ENCODE measurements around the gene EDRF1.

EDRF1 gene

DNA sequence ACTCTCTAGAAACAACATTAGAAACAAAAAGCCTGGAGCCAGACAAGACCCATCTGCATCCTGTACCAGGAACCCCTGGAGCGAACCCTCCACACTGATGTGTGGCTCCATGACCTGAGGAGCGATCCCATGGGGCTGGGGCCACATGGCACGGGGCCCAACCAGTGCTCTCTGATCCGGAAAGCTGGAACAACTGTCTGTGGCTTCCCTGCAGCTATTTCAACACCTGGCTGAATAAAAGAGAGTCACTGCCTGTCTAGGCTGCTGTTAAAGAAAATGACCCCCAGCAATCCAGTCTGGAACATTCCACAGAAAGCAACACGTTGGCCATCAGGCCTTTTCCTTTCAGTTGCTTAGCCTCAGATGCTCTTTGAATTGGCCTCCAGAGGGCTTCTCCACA lies 82.6 kb downstream of the EDRF1 start (continued):
- TF ChIP-seq, protein P1, sequence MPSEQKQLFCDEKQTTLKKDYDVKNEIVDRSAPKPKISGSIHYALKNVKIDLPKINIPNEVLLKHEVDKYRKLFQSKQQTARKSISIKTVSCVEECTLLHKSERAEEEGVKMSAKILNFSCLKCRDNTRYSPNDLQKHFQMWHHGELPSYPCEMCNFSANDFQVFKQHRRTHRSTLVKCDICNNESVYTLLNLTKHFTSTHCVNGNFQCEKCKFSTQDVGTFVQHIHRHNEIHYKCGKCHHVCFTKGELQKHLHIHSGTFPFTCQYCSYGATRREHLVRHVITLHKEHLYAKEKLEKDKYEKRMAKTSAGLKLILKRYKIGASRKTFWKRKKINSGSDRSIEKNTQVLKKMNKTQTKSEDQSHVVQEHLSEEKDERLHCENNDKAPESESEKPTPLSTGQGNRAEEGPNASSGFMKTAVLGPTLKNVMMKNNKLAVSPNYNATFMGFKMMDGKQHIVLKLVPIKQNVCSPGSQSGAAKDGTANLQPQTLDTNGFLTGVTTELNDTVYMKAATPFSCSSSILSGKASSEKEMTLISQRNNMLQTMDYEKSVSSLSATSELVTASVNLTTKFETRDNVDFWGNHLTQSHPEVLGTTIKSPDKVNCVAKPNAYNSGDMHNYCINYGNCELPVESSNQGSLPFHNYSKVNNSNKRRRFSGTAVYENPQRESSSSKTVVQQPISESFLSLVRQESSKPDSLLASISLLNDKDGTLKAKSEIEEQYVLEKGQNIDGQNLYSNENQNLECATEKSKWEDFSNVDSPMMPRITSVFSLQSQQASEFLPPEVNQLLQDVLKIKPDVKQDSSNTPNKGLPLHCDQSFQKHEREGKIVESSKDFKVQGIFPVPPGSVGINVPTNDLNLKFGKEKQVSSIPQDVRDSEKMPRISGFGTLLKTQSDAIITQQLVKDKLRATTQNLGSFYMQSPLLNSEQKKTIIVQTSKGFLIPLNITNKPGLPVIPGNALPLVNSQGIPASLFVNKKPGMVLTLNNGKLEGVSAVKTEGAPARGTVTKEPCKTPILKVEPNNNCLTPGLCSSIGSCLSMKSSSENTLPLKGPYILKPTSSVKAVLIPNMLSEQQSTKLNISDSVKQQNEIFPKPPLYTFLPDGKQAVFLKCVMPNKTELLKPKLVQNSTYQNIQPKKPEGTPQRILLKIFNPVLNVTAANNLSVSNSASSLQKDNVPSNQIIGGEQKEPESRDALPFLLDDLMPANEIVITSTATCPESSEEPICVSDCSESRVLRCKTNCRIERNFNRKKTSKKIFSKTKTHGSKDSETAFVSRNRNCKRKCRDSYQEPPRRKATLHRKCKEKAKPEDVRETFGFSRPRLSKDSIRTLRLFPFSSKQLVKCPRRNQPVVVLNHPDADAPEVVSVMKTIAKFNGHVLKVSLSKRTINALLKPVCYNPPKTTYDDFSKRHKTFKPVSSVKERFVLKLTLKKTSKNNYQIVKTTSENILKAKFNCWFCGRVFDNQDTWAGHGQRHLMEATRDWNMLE (tag by site-specific recombination; conservative IDR thresholded peaks at IDR 0.05; ENCODE audit: low read depth) = no peak

DNA sequence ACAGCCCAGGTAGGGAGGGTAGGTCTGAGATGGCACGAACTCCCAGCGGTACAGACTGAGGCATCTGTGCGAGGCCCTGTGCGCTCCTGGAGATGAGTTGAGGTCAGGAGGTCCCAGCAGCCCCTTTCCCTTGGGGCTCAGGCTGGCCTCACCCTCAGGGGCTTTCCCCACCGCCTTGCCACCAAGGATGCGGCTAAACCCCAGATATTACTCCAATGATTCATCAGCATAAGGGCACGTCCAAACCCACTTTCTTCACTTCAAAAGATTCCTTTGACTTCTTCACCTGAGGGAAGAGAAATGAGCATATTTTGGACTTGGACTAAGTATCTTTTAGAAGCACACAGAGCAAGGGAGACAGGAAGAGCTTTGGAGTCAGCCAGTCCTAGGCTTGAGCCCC lies 83.2 kb downstream of the EDRF1 start:
- H3K9me3 ChIP-seq (ENCODE audit: control insufficient read depth, insufficient read depth, low read depth, low read length) = no peaks in the 10 kb centered on the region
- CTCF ChIA-PET = no interaction called here

More for the DNA sequence above, 83.2 kb downstream of the EDRF1 start:
- H3K4me1 ChIP-seq (ENCODE audit: control insufficient read depth, insufficient read depth, low read length) = no peaks in the 10 kb centered on the region
- H3K27ac ChIP-seq (ENCODE audit: extremely low read depth, low read depth, low read length) = no peak overlapping the region
- POLR2A ChIA-PET = no interaction called here
- H3K4me3 ChIP-seq (ENCODE audit: low read depth, low read length) = no peak overlapping the region
- H3K36me3 ChIP-seq (ENCODE audit: control insufficient read depth in 2 of 2, insufficient read depth in 1 of 2, low read length in 2 of 2) = peaks cover 4 to 84% of the 10 kb centered on the region in 2 experiments; a peak in 1 of 3 replicates
- TF ChIP-seq, protein P2, sequence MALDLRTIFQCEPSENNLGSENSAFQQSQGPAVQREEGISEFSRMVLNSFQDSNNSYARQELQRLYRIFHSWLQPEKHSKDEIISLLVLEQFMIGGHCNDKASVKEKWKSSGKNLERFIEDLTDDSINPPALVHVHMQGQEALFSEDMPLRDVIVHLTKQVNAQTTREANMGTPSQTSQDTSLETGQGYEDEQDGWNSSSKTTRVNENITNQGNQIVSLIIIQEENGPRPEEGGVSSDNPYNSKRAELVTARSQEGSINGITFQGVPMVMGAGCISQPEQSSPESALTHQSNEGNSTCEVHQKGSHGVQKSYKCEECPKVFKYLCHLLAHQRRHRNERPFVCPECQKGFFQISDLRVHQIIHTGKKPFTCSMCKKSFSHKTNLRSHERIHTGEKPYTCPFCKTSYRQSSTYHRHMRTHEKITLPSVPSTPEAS (tag by site-specific recombination; IDR thresholded peaks at IDR 0.05) = no peak
- TF ChIP-seq ZSCAN16 (tag by site-specific recombination; IDR thresholded peaks at IDR 0.05) (no peak), GLIS2 (tag by site-specific recombination; IDR thresholded peaks at IDR 0.05) (no peak), MEIS1 (CRISPR knock-in tag; IDR thresholded peaks at IDR 0.05; ENCODE audit: borderline replicate concordance) (no peak), ZNF777 (tag by site-specific recombination; IDR thresholded peaks at IDR 0.05; ENCODE audit: borderline replicate concordance) (no peak), ZNF350 (tag by site-specific recombination; IDR thresholded peaks at IDR 0.05) (no peak), SP7 (tag by site-specific recombination; IDR thresholded peaks at IDR 0.05) (no peak), ZNF473 (tag by site-specific recombination; IDR thresholded peaks at IDR 0.05) (no peak), KLF8 (tag by site-specific recombination; IDR thresholded peaks at IDR 0.05) (no peak), ZNF221 (tag by site-specific recombination; IDR thresholded peaks at IDR 0.05; ENCODE audit: borderline replicate concordance) (no peak), ZNF416 (tag by site-specific recombination; IDR thresholded peaks at IDR 0.05) (no peak), ZNF791 (tag by site-specific recombination; IDR thresholded peaks at IDR 0.05) (no peak)
- TF ChIP-seq, protein P3, sequence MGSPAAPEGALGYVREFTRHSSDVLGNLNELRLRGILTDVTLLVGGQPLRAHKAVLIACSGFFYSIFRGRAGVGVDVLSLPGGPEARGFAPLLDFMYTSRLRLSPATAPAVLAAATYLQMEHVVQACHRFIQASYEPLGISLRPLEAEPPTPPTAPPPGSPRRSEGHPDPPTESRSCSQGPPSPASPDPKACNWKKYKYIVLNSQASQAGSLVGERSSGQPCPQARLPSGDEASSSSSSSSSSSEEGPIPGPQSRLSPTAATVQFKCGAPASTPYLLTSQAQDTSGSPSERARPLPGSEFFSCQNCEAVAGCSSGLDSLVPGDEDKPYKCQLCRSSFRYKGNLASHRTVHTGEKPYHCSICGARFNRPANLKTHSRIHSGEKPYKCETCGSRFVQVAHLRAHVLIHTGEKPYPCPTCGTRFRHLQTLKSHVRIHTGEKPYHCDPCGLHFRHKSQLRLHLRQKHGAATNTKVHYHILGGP (tag by site-specific recombination; IDR thresholded peaks at IDR 0.05) = no peak
- TF ChIP-seq, protein P4, sequence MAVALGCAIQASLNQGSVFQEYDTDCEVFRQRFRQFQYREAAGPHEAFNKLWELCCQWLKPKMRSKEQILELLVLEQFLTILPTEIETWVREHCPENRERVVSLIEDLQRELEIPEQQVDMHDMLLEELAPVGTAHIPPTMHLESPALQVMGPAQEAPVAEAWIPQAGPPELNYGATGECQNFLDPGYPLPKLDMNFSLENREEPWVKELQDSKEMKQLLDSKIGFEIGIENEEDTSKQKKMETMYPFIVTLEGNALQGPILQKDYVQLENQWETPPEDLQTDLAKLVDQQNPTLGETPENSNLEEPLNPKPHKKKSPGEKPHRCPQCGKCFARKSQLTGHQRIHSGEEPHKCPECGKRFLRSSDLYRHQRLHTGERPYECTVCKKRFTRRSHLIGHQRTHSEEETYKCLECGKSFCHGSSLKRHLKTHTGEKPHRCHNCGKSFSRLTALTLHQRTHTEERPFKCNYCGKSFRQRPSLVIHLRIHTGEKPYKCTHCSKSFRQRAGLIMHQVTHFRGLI (tag by site-specific recombination; IDR thresholded peaks at IDR 0.05) = no peak
- TF ChIP-seq, protein P5, sequence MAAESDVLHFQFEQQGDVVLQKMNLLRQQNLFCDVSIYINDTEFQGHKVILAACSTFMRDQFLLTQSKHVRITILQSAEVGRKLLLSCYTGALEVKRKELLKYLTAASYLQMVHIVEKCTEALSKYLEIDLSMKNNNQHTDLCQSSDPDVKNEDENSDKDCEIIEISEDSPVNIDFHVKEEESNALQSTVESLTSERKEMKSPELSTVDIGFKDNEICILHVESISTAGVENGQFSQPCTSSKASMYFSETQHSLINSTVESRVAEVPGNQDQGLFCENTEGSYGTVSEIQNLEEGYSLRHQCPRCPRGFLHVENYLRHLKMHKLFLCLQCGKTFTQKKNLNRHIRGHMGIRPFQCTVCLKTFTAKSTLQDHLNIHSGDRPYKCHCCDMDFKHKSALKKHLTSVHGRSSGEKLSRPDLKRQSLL (tag by site-specific recombination; IDR thresholded peaks at IDR 0.05) = no peak
- TF ChIP-seq, protein P6, sequence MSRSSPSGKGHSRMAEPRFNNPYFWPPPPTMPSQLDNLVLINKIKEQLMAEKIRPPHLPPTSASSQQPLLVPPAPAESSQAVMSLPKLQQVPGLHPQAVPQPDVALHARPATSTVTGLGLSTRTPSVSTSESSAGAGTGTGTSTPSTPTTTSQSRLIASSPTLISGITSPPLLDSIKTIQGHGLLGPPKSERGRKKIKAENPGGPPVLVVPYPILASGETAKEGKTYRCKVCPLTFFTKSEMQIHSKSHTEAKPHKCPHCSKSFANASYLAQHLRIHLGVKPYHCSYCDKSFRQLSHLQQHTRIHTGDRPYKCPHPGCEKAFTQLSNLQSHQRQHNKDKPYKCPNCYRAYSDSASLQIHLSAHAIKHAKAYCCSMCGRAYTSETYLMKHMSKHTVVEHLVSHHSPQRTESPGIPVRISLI (tag by site-specific recombination; IDR thresholded peaks at IDR 0.05) = no peak
- TF ChIP-seq, protein P7, sequence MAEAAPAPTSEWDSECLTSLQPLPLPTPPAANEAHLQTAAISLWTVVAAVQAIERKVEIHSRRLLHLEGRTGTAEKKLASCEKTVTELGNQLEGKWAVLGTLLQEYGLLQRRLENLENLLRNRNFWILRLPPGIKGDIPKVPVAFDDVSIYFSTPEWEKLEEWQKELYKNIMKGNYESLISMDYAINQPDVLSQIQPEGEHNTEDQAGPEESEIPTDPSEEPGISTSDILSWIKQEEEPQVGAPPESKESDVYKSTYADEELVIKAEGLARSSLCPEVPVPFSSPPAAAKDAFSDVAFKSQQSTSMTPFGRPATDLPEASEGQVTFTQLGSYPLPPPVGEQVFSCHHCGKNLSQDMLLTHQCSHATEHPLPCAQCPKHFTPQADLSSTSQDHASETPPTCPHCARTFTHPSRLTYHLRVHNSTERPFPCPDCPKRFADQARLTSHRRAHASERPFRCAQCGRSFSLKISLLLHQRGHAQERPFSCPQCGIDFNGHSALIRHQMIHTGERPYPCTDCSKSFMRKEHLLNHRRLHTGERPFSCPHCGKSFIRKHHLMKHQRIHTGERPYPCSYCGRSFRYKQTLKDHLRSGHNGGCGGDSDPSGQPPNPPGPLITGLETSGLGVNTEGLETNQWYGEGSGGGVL (tag by site-specific recombination; IDR thresholded peaks at IDR 0.05) = no peak

All from HEK293 (cell line).